SK-N-SH treated with all-trans-retinoic acid at 6 μM for 48 hours (cell line): ENCODE results near the gene MLX.

Experiments
- ATAC-seq: fragments of 200-7000 bp; cut with Tn5 transposase; 3 replicates; pipeline ENCODE4 v1.9.1; 2020; ENCODE audit warnings: mild to moderate bottlenecking, moderate library complexity
- ARNTL ChIP-seq: fragments of 450-650 bp; formaldehyde crosslinking; IDR thresholded peaks from 2 replicates; pipeline ENCODE4 v1.5.0; 2020; ENCODE audit warnings: low read depth, mild to moderate bottlenecking, moderate library complexity, borderline replicate concordance
- BACH2 ChIP-seq: fragments of 250-450 bp; sonication (Bioruptor Pico); IDR thresholded peaks from 2 replicates; pipeline ENCODE4 v1.9.0; 2021; ENCODE audit warnings: mild to moderate bottlenecking, borderline replicate concordance
- GLIS3 ChIP-seq: fragments of 250-450 bp; sonication (Bioruptor Pico); IDR thresholded peaks from 2 replicates; pipeline ENCODE4 v1.5.0; 2020; ENCODE audit warnings: mild to moderate bottlenecking, moderate library complexity
- ISL1 ChIP-seq: fragments of 250-450 bp; sonication (Bioruptor Pico); IDR thresholded peaks from 2 replicates; pipeline ENCODE4 v2.1.2; 2022; ENCODE audit warnings: mild to moderate bottlenecking, moderate library complexity
- OSR1 ChIP-seq: fragments of 250-450 bp; sonication (Bioruptor Pico); IDR thresholded peaks from 2 replicates; pipeline ENCODE4 v1.8.0; 2022; ENCODE audit warnings: moderate library complexity, mild to moderate bottlenecking, inconsistent platforms
- PPARA ChIP-seq: fragments of 250-450 bp; sonication (Bioruptor Pico); IDR thresholded peaks from 2 replicates; pipeline ENCODE4 v1.5.0; 2020; ENCODE audit warnings: mild to moderate bottlenecking, borderline replicate concordance
- RARB ChIP-seq: fragments of 250-450 bp; sonication (Bioruptor Pico); IDR thresholded peaks from 2 replicates; pipeline ENCODE4 v1.8.0; 2021; ENCODE audit warnings: mild to moderate bottlenecking, moderate library complexity
- SNAI2 ChIP-seq: fragments of 250-450 bp; sonication (Bioruptor Pico); IDR thresholded peaks from 2 replicates; pipeline ENCODE4 v1.5.0; 2020; ENCODE audit warnings: mild to moderate bottlenecking, moderate library complexity
- TCF4 ChIP-seq: fragments of 250-450 bp; sonication (Bioruptor Pico); IDR thresholded peaks from 2 replicates; pipeline ENCODE4 v1.8.0; 2021; ENCODE audit warnings: mild to moderate bottlenecking, moderate library complexity, borderline replicate concordance
- TOX ChIP-seq: fragments of 250-450 bp; sonication (Bioruptor Pico); IDR thresholded peaks from 2 replicates; pipeline ENCODE4 v1.8.0; 2021; ENCODE audit warnings: mild to moderate bottlenecking, moderate library complexity, borderline replicate concordance
- ZC3H10 ChIP-seq: fragments of 250-450 bp; sonication (Bioruptor Pico); IDR thresholded peaks from 2 replicates; pipeline ENCODE4 v1.5.1; 2021; ENCODE audit warnings: mild to moderate bottlenecking, moderate library complexity
- ZFP3 ChIP-seq: fragments of 250-450 bp; sonication (Bioruptor Pico); IDR thresholded peaks from 2 replicates; pipeline ENCODE4 v1.5.0; 2020; ENCODE audit warnings: mild to moderate bottlenecking, moderate library complexity
- ZFP30 ChIP-seq: fragments of 450-650 bp; formaldehyde crosslinking; IDR thresholded peaks from 2 replicates; pipeline ENCODE4 v1.5.0; 2022; ENCODE audit warnings: mild to moderate bottlenecking, moderate library complexity
- ZNF565 ChIP-seq: fragments of 450-650 bp; formaldehyde crosslinking; conservative IDR thresholded peaks from 2 replicates; pipeline ENCODE4 v1.5.0; 2020; ENCODE audit warnings: low read depth, mild to moderate bottlenecking, moderate library complexity
- ZNF70 ChIP-seq: fragments of 450-650 bp; formaldehyde crosslinking; IDR thresholded peaks from 2 replicates; pipeline ENCODE4 v1.5.0; 2020; ENCODE audit warnings: mild to moderate bottlenecking, moderate library complexity
- ZNF8 ChIP-seq: fragments of 450-650 bp; formaldehyde crosslinking; IDR thresholded peaks from 2 replicates; pipeline ENCODE4 v1.5.0; 2020; ENCODE audit warnings: mild to moderate bottlenecking, moderate library complexity
- TF ChIP-seq, protein P1 (sequence below): fragments of 250-450 bp; sonication (Bioruptor Pico); IDR thresholded peaks from 2 replicates; pipeline ENCODE4 v1.5.0; 2020; ENCODE audit warnings: mild to moderate bottlenecking, moderate library complexity
- TF ChIP-seq, protein P2 (sequence below): fragments of 250-450 bp; sonication (Bioruptor Pico); IDR thresholded peaks from 2 replicates; pipeline ENCODE4 v1.5.1; 2020; ENCODE audit warnings: low read depth, mild to moderate bottlenecking, moderate library complexity
- TF ChIP-seq, protein P3 (sequence below): fragments of 250-450 bp; sonication (Bioruptor Pico); IDR thresholded peaks from 2 replicates; pipeline ENCODE4 v1.5.1; 2021; ENCODE audit warnings: mild to moderate bottlenecking, moderate library complexity
- TF ChIP-seq, protein P4 (sequence below): fragments of 250-450 bp; sonication (Bioruptor Pico); IDR thresholded peaks from 2 replicates; pipeline ENCODE4 v1.8.0; 2020; ENCODE audit warnings: mild to moderate bottlenecking, moderate library complexity, borderline replicate concordance
- TF ChIP-seq, protein P5 (sequence below): fragments of 250-450 bp; sonication (Bioruptor Pico); IDR thresholded peaks from 2 replicates; pipeline ENCODE4 v1.8.0; 2021; ENCODE audit warnings: low read depth, mild to moderate bottlenecking, moderate library complexity, borderline replicate concordance

Gene MLX

DNA sequence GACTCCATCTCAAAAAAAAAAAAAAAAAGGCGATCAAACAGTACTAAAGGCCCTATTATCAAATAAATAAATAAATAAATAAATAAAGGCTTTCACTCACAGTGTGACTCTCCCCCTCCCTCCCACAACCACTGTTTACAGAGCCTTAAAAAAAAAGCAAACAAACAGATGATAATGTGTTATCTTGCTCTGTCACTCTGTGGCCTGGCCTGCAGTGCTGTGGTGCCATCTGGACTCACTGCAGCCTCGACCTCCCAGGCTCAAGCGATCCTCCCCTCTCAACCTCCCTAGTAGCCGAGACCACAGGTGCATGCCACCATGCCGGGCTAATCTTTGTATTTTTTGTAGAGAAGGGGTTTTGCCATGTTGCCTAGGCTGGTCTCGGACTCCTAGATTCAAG is 39.0 kb upstream of the MLX start:
- no peak for ATAC-seq
- TF ChIP-seq SNAI2 (CRISPR knock-in tag) (no peak), BACH2 (CRISPR knock-in tag) (no peak), ZNF8 (no peak), OSR1 (CRISPR knock-in tag) (no peak), TOX (CRISPR knock-in tag) (no peak), ZFP30 (CRISPR knock-in tag) (no peak), TCF4 (CRISPR knock-in tag) (no peak)

DNA sequence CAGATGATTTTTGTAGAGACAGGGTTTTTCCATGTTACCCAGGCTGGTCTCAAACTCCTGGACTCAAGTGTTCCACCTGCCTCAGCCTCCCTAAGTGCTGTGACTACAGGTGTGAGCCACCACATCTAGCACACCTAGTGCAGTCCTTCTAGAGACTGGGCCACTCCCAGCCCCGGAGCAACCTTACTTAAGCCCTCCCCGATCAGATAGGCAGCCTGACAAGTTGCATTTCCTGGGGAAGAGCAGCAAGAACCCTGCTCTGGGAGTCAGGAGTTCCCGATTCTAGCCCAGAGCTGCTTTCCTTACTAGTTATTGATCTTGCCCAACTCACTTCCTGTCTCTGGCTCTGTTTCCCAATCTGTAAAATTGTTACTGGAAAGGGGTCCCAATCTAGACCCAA is 37.8 kb upstream of the MLX start:
- TF ChIP-seq OSR1 (CRISPR knock-in tag) = no peak
- TF ChIP-seq, protein P1, sequence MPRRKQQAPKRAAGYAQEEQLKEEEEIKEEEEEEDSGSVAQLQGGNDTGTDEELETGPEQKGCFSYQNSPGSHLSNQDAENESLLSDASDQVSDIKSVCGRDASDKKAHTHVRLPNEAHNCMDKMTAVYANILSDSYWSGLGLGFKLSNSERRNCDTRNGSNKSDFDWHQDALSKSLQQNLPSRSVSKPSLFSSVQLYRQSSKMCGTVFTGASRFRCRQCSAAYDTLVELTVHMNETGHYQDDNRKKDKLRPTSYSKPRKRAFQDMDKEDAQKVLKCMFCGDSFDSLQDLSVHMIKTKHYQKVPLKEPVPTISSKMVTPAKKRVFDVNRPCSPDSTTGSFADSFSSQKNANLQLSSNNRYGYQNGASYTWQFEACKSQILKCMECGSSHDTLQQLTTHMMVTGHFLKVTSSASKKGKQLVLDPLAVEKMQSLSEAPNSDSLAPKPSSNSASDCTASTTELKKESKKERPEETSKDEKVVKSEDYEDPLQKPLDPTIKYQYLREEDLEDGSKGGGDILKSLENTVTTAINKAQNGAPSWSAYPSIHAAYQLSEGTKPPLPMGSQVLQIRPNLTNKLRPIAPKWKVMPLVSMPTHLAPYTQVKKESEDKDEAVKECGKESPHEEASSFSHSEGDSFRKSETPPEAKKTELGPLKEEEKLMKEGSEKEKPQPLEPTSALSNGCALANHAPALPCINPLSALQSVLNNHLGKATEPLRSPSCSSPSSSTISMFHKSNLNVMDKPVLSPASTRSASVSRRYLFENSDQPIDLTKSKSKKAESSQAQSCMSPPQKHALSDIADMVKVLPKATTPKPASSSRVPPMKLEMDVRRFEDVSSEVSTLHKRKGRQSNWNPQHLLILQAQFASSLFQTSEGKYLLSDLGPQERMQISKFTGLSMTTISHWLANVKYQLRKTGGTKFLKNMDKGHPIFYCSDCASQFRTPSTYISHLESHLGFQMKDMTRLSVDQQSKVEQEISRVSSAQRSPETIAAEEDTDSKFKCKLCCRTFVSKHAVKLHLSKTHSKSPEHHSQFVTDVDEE = no peak
- TF ChIP-seq, protein P2, sequence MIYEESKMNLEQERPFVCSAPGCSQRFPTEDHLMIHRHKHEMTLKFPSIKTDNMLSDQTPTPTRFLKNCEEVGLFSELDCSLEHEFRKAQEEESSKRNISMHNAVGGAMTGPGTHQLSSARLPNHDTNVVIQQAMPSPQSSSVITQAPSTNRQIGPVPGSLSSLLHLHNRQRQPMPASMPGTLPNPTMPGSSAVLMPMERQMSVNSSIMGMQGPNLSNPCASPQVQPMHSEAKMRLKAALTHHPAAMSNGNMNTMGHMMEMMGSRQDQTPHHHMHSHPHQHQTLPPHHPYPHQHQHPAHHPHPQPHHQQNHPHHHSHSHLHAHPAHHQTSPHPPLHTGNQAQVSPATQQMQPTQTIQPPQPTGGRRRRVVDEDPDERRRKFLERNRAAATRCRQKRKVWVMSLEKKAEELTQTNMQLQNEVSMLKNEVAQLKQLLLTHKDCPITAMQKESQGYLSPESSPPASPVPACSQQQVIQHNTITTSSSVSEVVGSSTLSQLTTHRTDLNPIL (CRISPR knock-in tag) = no peak
- TF ChIP-seq PPARA (CRISPR knock-in tag) = no peak
- TF ChIP-seq BACH2 (CRISPR knock-in tag) = no peak
- TF ChIP-seq, protein P3, sequence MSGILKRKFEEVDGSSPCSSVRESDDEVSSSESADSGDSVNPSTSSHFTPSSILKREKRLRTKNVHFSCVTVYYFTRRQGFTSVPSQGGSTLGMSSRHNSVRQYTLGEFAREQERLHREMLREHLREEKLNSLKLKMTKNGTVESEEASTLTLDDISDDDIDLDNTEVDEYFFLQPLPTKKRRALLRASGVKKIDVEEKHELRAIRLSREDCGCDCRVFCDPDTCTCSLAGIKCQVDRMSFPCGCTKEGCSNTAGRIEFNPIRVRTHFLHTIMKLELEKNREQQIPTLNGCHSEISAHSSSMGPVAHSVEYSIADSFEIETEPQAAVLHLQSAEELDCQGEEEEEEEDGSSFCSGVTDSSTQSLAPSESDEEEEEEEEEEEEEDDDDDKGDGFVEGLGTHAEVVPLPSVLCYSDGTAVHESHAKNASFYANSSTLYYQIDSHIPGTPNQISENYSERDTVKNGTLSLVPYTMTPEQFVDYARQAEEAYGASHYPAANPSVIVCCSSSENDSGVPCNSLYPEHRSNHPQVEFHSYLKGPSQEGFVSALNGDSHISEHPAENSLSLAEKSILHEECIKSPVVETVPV (CRISPR knock-in tag) = no peak
- no peak for TF ChIP-seq ZNF8
- no peak for TF ChIP-seq SNAI2 (CRISPR knock-in tag)
- TF ChIP-seq ZFP30 (CRISPR knock-in tag) = no peak
- no peak for TF ChIP-seq ARNTL (CRISPR knock-in tag)
- TF ChIP-seq, protein P4, sequence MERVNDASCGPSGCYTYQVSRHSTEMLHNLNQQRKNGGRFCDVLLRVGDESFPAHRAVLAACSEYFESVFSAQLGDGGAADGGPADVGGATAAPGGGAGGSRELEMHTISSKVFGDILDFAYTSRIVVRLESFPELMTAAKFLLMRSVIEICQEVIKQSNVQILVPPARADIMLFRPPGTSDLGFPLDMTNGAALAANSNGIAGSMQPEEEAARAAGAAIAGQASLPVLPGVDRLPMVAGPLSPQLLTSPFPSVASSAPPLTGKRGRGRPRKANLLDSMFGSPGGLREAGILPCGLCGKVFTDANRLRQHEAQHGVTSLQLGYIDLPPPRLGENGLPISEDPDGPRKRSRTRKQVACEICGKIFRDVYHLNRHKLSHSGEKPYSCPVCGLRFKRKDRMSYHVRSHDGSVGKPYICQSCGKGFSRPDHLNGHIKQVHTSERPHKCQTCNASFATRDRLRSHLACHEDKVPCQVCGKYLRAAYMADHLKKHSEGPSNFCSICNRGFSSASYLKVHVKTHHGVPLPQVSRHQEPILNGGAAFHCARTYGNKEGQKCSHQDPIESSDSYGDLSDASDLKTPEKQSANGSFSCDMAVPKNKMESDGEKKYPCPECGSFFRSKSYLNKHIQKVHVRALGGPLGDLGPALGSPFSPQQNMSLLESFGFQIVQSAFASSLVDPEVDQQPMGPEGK = no peak
- no peak for TF ChIP-seq ISL1 (CRISPR knock-in tag)
- TF ChIP-seq TOX (CRISPR knock-in tag) = no peak
- TF ChIP-seq TCF4 (CRISPR knock-in tag) = no peak
- ATAC-seq = no peak

DNA sequence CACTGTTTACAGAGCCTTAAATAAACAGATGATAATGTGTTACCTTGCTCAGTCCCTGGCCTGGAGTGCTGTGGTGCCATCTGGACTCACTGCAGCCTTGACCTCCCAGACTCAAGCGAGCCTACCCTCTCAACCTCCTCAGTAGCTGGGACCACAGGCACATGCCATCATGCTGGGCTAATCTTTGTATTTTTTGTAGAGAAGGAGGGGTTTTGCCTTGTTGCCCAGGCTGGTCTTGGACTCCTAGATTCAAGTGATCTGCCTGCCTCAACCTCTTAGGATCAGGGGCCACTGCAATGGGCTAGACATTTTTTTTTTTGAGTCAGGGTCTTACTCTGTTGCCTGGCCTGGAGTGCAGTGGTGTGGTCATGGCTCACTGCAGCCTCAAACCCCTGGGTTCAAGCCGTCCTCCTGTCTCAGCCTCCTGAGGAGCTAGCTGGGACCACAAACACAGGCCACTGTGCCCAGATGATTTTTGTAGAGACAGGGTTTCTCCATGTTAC is 35.9 kb upstream of the MLX start:
- TF ChIP-seq ZFP3 (CRISPR knock-in tag) (no peak), PPARA (CRISPR knock-in tag) (no peak), RARB (CRISPR knock-in tag) (no peak), GLIS3 (CRISPR knock-in tag) (no peak), ISL1 (CRISPR knock-in tag) (no peak), SNAI2 (CRISPR knock-in tag) (no peak), TOX (CRISPR knock-in tag) (no peak), TCF4 (CRISPR knock-in tag) (no peak), ZNF70 (no peak), BACH2 (CRISPR knock-in tag) (no peak), ZNF8 (no peak), OSR1 (CRISPR knock-in tag) (no peak), ZNF565 (CRISPR knock-in tag) (no peak), ZC3H10 (CRISPR knock-in tag) (no peak)
- TF ChIP-seq, protein P3 (CRISPR knock-in tag) = no peak
- TF ChIP-seq, protein P5, sequence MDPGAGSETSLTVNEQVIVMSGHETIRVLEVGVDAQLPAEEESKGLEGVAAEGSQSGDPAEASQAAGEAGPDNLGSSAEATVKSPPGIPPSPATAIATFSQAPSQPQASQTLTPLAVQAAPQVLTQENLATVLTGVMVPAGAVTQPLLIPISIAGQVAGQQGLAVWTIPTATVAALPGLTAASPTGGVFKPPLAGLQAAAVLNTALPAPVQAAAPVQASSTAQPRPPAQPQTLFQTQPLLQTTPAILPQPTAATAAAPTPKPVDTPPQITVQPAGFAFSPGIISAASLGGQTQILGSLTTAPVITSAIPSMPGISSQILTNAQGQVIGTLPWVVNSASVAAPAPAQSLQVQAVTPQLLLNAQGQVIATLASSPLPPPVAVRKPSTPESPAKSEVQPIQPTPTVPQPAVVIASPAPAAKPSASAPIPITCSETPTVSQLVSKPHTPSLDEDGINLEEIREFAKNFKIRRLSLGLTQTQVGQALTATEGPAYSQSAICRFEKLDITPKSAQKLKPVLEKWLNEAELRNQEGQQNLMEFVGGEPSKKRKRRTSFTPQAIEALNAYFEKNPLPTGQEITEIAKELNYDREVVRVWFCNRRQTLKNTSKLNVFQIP = no peak
- no peak for ATAC-seq
